ENCODE results near the gene PSTK. TPM values are rescaled to one million over a fixed set of nuclear protein-coding genes. Genes with fewer than 3 reads are reported as not detected.

Gene PSTK
- polyA plus RNA-seq, 1 donor (not counting 4 experiments of a cell fraction or from before 2014, with no cell fraction given), result 5.6 TPM

GRCh38 chr10:122954731-122955050 lies 25.5 kb upstream of the PSTK start:
- peaks cover 8% of the 10 kb centered on the region for H3K79me2 ChIP-seq (ENCODE audit: control insufficient read depth, insufficient read depth, low read length)
- DNase-seq (ENCODE audit: low read depth, low spot score) (no peak), FAIRE-seq (no peak)
- H3K27me3 ChIP-seq (ENCODE audit: control insufficient read depth, extremely low read depth, insufficient read depth, low read length), result no peaks in the 10 kb centered on the region
- H3K9ac ChIP-seq (ENCODE audit: control insufficient read depth, extremely low read depth, insufficient read depth, low read length), result no peak overlapping the region
- dilution Hi-C loops (cut with MboI; ENCODE audit: extremely low pct_ligation_motif_present, low sequenced_read_pairs), result no loop called here
- H3K27ac ChIP-seq (ENCODE audit: control insufficient read depth, insufficient read depth, low read length), result no peak overlapping the region
- TF ChIP-seq EZH2 (IDR thresholded peaks at IDR 0.05; ENCODE audit: low read length), result no peak
- TF ChIP-seq, protein P1, sequence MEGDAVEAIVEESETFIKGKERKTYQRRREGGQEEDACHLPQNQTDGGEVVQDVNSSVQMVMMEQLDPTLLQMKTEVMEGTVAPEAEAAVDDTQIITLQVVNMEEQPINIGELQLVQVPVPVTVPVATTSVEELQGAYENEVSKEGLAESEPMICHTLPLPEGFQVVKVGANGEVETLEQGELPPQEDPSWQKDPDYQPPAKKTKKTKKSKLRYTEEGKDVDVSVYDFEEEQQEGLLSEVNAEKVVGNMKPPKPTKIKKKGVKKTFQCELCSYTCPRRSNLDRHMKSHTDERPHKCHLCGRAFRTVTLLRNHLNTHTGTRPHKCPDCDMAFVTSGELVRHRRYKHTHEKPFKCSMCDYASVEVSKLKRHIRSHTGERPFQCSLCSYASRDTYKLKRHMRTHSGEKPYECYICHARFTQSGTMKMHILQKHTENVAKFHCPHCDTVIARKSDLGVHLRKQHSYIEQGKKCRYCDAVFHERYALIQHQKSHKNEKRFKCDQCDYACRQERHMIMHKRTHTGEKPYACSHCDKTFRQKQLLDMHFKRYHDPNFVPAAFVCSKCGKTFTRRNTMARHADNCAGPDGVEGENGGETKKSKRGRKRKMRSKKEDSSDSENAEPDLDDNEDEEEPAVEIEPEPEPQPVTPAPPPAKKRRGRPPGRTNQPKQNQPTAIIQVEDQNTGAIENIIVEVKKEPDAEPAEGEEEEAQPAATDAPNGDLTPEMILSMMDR (optimal IDR thresholded peaks at IDR 0.05 in 1 of 3, IDR thresholded peaks at IDR 0.05 in 1 of 3, conservative IDR thresholded peaks at IDR 0.05 in 1 of 3; ENCODE audit: extremely low read depth in 1 of 3, insufficient read depth in 2 of 3, low read length in 3 of 3), result no peak
- peaks cover 7% of the 10 kb centered on the region for H3K4me1 ChIP-seq (ENCODE audit: control insufficient read depth, extremely low read depth, insufficient read depth, low read length)
- peak overlapping the region; percentile 100 for H2AFZ ChIP-seq (ENCODE audit: control insufficient read depth, low read length)
- peak overlapping the region; percentile 81 for H3K4me2 ChIP-seq (ENCODE audit: control insufficient read depth, extremely low read depth, insufficient read depth, low read depth, low read length)
- peaks cover 0 to 3% of the 10 kb centered on the region in 2 experiments for H3K36me3 ChIP-seq (ENCODE audit: control insufficient read depth in 2 of 2, extremely low read depth in 1 of 2, insufficient read depth in 2 of 2, low read length in 2 of 2)
- H3K4me3 ChIP-seq (ENCODE audit: control insufficient read depth in 2 of 3, extremely low read depth in 1 of 3, insufficient read depth in 2 of 3, low read depth in 1 of 3, low read length in 3 of 3), result peak overlapping the region in 1 of 3 experiments; percentile 40
- no peaks in the 10 kb centered on the region for H4K20me1 ChIP-seq (ENCODE audit: control insufficient read depth, extremely low read depth, insufficient read depth, low read length)
- no peaks in the 10 kb centered on the region for H3K9me1 ChIP-seq (ENCODE audit: control insufficient read depth, extremely low read depth, insufficient read depth, low read length)
- H3K9me3 ChIP-seq (ENCODE audit: control insufficient read depth, low read depth, low read length), result peaks cover 2% of the 10 kb centered on the region

- Histone ChIP-seq H3K4me1 (ENCODE audit: control insufficient read depth, extremely low read depth, insufficient read depth, low read length) (peaks cover 7% of the 10 kb centered on the region), H3K9ac (ENCODE audit: control insufficient read depth, extremely low read depth, insufficient read depth, low read length) (no peak overlapping the region), H2AFZ (ENCODE audit: control insufficient read depth, low read length) (no peak overlapping the region), H3K4me2 (ENCODE audit: control insufficient read depth, extremely low read depth, insufficient read depth, low read depth, low read length) (no peak overlapping the region), H3K36me3 (ENCODE audit: control insufficient read depth in 2 of 2, extremely low read depth in 1 of 2, insufficient read depth in 2 of 2, low read length in 2 of 2) (peaks cover 0 to 3% of the 10 kb centered on the region in 2 experiments), H3K27me3 (ENCODE audit: control insufficient read depth, extremely low read depth, insufficient read depth, low read length) (no peaks in the 10 kb centered on the region), H4K20me1 (ENCODE audit: control insufficient read depth, extremely low read depth, insufficient read depth, low read length) (no peaks in the 10 kb centered on the region), H3K9me3 (ENCODE audit: control insufficient read depth, low read depth, low read length) (peaks cover 2% of the 10 kb centered on the region), H3K9me1 (ENCODE audit: control insufficient read depth, extremely low read depth, insufficient read depth, low read length) (no peaks in the 10 kb centered on the region), H3K27ac (ENCODE audit: control insufficient read depth, insufficient read depth, low read length) (no peak overlapping the region), H3K4me3 (ENCODE audit: control insufficient read depth in 2 of 3, extremely low read depth in 1 of 3, insufficient read depth in 2 of 3, low read depth in 1 of 3, low read length in 3 of 3) (no peak overlapping the region), H3K79me2 (ENCODE audit: control insufficient read depth, insufficient read depth, low read length) (peaks cover 8% of the 10 kb centered on the region)
- FAIRE-seq (no peak), DNase-seq (ENCODE audit: low read depth, low spot score) (no peak)
- dilution Hi-C loops (cut with MboI; ENCODE audit: extremely low pct_ligation_motif_present, low sequenced_read_pairs), result no loop called here
- TF ChIP-seq EZH2 (IDR thresholded peaks at IDR 0.05; ENCODE audit: low read length), result no peak
- TF ChIP-seq, protein P1 (optimal IDR thresholded peaks at IDR 0.05 in 1 of 3, IDR thresholded peaks at IDR 0.05 in 1 of 3, conservative IDR thresholded peaks at IDR 0.05 in 1 of 3; ENCODE audit: extremely low read depth in 1 of 3, insufficient read depth in 2 of 3, low read length in 3 of 3), result no peak
These were observed 24.3 kb upstream of the PSTK start for GRCh38 chr10:122955892-122956291.

Data from keratinocyte (primary cell).